Anterior cingulate cortex (tissue), 58 donors: Measurements from ENCODE around the gene HRH3.

Experiments
- DNase-seq, 58 donors: peaks; one replicate each; lab custom pipeline; 2025; lab: John Stamatoyannopoulos, UW

Gene HRH3

GRCh38 chr20:62183426-62184142 lies 36.5 kb downstream of the HRH3 start:
- no peak for DNase-seq

GRCh38 chr20:62182469-62183425 lies 37.3 kb downstream of the HRH3 start, which contains the start of gene MTG2:
Gene MTG2 (plus strand): TSS chr20:62183028. CDS start chr20:62193421, 10,393 bp downstream.
- peak; percentile 36 to 95 (median 90) for DNase-seq

- DNase-seq = no peak
Observed at GRCh38 chr20:62181808-62182207, 38.3 kb downstream of the HRH3 start.

- DNase-seq = no peak
Observed at GRCh38 chr20:62179162-62179504, 40.9 kb downstream of the HRH3 start.

- DNase-seq = no peak
Observed at GRCh38 chr20:62178316-62179161, 41.5 kb downstream of the HRH3 start.

GRCh38 chr20:62177307-62177706 lies 42.8 kb downstream of the HRH3 start:
- peak in 1 of 58 donors; percentile 2 for DNase-seq

- DNase-seq = no peak
Observed at GRCh38 chr20:62176866-62177265, 43.2 kb downstream of the HRH3 start.

GRCh38 chr20:62175711-62176110 lies 44.4 kb downstream of the HRH3 start:
- no peak for DNase-seq

GRCh38 chr20:62174870-62175624 lies 45.0 kb downstream of the HRH3 start:
- no peak for DNase-seq

GRCh38 chr20:62174021-62174804 lies 45.9 kb downstream of the HRH3 start:
- DNase-seq = no peak

- no peak for DNase-seq
Observed at GRCh38 chr20:62172666-62173065, 47.4 kb downstream of the HRH3 start.

GRCh38 chr20:62171245-62171644 lies 48.8 kb downstream of the HRH3 start:
- no peak for DNase-seq

GRCh38 chr20:62170536-62170935 lies 49.5 kb downstream of the HRH3 start:
- no peak for DNase-seq

GRCh38 chr20:62168890-62169435 lies 51.1 kb downstream of the HRH3 start:
- DNase-seq = no peak

- no peak for DNase-seq
Observed at GRCh38 chr20:62168061-62168460, 52.0 kb downstream of the HRH3 start.

- DNase-seq = no peak
Observed at GRCh38 chr20:62167474-62167873, 52.6 kb downstream of the HRH3 start.

- DNase-seq = no peak
Observed at GRCh38 chr20:62165762-62166399, 54.2 kb downstream of the HRH3 start.
